Stimulated activated CD4-positive, alpha-beta T cell treated with anti-CD3 and anti-CD28 coated beads, TNF-alpha, amount 100 ng/mL, for 4 hours (primary cell): ENCODE results near the gene B3GNT4.
A peak's percentile ranks its signal among the peaks of the same experiment; 100 is the strongest.
"Not testable (repeated sequence)": the region's sequence is repeated elsewhere in the genome, so short reads cannot be mapped to it uniquely, and the experiment has no call there.

Source experiments
- DNase-seq, 3 experiments: peaks; one replicate each; pipeline ENCODE4 v3.0.0-alpha.2; 2020; ENCODE audit warnings: low read depth in 3 of 3

B3GNT4 gene

DNA sequence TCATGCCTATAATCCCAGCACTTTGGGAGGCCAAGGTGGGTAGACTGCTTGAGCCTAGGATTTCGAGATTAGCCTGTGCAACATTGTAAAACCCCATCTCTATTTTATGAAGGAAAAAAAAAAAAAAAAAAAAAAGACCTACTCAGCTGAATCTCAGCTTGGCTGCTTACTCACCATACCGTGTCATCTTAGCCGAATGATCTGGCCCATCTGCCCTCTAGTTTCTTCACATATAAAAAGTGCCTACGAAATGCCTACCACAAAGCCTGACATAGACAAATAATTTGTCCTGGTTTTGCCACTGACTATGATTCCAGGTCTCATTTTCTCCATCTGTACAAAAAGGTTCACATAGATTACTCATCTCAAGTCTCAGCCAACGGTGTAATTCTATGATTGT, 12.3 kb downstream of the B3GNT4 start:
- no peak for DNase-seq

DNA sequence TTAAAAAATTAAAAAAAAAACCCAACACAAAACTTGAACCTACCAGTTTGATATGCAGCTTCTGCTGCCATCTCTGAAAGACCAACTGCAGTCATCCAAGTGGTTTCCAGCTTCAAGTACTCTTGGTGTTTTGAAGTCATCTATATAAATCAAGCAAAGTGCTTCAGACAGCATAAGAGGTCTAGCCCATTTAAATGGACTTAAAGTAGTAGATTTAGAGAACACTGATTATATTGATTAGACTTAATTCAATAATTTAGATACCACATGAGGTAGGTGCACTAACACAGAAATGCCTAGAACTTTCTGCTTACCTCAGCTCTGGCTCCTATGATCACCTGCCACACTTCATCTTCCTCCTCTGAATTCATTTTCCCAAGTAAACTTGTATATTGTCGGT, 12.9 kb downstream of the B3GNT4 start:
- DNase-seq, result no peak

DNA sequence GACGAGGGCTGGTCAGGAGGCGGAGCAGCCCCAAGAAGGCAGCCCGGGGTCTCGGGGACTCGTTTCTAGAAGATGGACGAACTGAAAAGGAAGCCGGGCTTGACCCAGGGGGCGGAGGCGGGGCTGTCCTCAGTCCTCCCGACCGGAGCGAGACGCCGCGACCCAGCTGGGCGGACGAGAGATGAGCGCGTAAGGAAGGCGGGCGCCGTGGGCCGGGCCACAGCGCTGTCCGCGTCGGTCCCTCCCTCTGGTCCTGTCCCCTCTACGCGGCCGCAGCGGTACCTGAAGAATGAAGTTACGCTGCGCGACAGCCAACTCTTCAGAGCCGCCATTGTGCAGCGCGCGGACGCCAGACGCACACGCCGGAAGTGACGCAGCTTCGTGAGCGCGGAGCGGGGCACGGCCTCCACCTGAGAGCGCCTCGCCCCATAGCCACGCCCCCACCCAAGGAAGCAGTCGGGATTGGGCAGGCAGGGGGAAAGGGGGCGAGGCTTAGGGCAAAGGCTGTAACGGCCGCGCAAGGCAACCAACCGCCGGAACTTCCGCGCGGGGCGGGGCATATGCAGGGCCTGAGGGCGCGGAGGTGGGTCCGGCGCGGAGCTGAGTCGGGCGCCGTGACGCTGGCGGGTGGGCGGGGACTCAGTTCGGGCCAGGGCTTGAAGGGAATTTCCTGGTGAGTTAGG, 22.3 kb downstream of the B3GNT4 start, which contains the start of gene DIABLO:
DIABLO (minus strand) TSS at position 370 of the 683 bp plus-strand sequence; CDS start at position 332, 38 bp downstream.
- DNase-seq, result peak; percentile 99 to 100 (median 100)

DNA sequence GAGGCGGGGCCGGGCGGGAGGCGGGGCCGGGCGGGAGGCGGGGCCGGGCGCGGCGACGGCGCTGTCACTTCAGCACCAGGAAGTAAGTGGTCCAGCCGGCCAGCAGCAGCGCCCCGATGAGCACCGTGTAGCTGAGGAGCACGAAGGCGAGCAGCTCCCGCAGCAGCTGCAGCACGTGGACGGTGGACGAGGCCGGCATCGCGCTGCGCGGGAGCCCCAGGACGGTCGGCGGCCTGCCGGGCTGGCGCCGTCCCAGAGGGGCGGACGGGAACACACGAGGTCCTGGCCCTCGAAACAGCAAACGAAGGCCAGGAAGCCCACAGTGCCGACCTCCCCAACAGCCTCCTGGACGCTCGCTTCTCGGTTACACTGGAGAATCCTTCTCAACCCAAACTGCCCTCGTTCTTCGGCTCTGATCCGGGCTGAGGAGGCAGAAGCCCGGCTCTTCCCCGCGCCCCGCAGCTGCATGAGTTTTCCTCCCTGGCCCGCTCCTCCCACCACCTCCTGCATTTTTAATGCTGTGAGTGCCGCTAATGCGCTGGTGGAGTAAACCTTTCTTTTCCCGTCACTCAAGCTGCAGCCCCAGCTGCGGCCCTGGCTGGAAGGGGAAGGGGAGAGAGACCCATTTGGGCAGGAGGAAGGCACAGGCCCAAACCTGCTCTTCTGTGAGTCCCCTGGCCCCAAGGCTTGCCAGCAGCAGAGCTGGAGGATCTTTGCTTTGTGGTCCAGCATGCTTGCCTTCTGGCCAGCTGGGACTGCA, 23.0 kb downstream of the B3GNT4 start:
- DNase-seq, result no peak

DNA sequence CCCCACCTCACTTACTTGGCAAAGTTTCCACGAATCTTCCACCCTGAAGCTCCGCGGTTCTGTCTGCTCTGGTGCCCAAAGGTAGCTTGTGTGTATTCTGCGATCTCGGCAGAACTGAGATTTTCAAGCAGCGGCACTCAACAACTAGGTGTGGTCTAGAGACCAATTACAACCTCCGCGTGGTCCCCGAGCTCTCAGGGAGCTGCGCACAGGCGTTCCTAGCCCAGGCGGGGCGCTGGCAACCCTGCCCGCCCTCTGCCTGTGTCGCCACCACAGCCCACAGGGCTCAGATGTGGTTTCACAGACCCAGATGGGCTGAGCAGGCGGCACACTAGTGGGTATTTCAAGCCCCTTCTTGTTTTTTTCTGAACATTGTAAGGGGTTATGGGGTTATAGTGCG, 23.8 kb downstream of the B3GNT4 start:
- no peak for DNase-seq

DNA sequence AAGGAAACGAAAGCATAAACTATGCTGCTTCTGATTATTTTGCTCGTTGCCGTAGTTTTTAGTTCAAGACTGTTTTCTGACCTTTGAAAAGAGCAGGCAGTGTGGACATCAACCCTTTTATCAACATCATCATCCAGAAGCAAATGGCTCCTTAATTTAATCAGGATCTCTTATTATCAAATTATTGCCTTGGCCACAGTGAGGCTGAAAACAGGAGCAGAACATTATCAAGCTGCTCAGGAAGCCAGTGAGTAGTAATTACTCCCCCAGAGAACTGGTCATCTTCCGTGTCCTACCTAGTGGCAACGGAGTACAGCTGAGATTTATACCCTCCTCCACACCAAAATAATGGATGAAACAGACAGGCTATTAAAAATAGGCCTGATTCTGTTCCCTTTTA, 24.6 kb downstream of the B3GNT4 start:
- DNase-seq, result no peak

DNA sequence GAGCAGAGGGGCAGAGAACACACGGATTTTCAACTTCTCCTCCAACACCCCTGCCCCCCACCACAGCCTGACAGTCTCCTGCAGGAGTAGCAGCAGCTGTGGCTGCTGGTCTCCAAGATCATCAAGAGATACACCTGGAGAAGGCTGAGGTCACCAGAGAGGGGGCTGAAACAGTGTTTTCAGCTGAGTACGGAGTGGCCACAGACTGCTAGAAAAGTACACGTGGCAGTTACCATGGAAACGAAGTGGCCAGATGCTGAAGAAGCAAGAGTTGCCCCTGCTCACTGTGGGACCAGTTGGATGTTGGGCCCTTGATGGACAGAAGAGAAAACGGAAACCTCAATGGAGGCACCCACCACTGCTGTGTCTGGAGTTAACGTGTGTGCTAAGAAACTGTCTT, 27.3 kb downstream of the B3GNT4 start:
- DNase-seq, result no peak

DNA sequence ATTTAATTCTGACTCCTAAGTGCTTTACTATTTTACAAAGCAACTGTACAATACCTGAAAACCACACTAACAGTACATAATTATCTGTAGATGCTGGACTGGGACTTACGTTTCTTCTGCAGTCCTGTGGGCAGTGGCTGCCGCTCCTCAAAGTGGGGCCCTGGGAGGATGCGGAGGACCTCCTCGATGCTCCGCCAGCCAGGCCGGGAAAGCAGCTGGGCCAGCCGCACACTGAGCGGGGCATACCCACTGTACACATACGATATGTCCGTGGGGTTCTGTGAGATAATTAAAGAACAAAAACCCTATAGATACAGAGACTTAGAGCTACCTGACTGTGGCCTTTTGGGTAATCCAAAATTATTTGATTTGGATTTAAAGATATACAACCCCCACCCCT, 29.2 kb downstream of the B3GNT4 start:
- no peak for DNase-seq

DNA sequence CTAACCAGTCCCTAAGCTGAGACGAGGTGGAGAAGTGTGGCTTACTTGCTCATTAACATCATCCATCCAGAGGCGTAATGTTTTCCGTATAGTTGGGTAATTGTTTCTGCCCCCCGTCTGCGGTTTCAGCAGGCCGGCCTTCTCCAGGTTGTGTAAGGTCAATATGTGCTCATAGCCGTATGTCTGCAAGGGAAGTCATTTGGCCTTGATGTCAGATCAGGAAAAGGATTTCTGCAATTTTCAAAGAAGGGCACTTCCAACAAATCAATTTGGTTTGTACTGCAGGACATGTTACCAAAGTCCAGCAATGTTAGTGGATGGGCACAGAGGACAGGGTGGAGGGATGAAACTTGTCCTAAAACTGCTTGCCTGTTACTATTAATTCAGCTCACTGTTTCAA, 32.2 kb downstream of the B3GNT4 start:
- DNase-seq, result no peak

DNA sequence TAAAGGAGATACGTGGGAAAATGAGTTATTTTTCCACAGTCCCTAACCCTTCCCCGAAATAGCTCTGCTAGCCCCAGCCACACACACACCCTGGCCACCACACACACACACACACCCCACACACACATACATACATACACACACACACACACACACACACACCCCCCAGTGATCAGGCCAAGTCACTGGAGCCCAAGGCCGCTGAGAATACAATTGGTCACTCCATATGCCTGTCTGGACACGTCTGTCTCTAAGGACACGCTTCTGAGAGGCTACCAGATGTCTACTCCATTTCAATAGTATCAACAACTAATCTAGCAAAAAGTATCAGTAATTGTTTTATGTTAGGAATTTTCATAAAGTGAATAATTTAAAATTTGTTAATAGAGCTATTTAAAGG, 35.4 kb downstream of the B3GNT4 start:
- no peak for DNase-seq

DNA sequence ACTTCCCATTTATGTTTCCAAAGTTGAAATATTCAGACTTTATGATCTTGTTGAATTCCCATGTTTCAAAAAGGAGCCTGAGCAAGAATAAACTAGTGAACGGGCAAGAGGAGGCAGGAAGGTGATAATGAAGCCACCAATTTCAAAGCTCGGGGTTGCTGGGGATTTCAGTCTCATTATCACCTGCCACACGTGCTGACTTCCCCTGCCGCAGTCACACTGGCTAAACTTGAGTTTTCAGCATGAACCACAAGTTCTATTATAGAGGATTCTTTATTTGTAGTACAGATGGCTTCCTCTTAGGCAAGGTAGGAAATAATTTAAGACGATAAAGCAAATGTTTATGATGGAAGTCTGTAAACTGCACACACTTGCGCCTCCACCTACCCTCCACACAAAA, 40.5 kb downstream of the B3GNT4 start:
- no peak for DNase-seq

DNA sequence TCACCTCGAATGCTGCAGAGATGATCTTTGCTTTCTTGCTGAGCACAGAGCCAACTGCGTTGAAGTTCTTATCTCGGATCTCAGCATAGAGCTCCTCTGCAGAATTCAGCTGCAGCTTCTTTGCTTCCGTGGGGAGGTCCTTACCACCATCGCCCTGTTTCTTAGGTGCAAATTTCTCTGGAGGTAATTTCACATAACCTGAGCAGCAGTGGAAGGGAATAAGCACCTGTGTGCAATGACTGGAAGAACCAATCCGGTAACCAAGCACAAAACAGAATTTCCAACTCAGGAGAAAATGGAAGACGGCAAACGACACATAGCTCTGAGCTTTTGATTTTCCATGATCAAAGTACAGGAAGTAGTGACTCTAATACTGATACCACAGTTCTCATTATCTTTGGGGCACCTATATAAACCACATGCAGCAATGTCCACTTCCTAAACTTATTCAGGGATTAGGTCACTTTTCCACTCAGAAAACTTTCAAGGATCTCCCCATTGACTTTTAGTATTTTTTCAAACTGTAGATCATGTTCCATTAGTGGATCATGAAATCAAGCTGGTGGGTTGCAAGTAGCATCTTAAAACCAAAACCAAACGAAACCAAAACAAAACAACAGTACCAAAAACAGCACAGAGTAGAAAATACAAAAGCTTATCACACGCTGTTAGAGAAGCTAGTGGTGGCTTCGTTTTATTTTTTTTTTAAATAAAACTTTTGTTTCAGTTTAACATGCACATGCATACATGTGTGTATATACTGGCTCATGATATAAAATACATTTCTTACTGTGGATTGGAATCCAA, 41.3 kb downstream of the B3GNT4 start:
- DNase-seq, result no peak

DNA sequence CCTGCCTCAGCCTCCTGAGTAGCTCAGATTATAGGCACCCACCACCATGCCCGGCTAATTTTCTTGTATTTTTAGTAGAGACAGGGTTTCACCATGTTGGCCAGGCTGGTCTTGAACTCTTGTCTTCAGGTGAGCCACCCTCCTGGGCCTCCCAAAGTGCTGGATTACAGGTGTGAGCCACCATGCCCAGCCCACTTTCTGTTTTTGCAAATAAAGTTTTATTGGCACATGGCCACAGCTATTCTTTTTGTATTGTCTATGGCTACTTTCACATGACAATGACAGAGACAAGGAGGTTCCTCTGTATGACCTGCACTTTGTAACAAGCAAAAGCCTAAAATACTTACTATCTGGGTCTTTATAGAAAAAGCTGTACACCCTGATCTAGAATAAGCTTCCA, 42.0 kb downstream of the B3GNT4 start:
- DNase-seq, result no peak

DNA sequence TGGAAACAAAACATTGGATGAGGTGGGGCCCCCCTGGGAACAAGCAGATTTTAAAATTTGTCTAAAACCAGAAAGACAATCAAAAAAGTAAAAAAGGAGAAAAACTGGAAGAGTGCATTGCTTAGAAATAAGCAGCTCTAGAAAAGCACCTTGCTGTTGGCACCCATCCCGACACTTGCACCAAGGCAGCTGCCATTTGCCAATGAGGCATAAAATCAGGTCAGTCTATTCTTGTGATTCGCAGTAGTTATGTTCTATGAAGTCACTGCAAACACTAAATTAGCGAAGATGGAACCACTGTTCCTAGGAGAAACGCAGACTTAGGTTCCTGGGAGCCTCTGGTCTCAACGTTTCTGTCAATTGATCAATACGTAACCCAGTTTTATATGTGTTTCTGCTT, 46.5 kb downstream of the B3GNT4 start:
- DNase-seq, result no peak

DNA sequence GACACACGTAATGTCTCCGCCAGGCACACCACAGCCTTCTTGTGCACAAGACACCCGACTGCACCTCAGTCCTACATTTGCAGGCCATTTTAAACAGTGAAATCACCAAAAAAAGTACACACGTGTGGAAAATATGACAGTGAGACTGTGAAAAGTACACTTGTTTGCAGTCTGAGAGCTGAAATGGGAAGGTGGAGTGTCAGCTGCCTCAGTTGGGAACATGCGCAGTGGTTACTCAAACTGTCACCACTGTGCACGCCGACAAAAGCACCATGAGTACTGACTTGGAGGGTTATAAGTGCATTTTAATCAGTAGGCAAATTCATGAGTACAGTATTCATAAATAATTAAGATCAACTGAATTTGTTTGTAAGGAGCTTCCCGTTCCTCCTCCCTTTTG, 47.0 kb downstream of the B3GNT4 start:
- no peak for DNase-seq

DNA sequence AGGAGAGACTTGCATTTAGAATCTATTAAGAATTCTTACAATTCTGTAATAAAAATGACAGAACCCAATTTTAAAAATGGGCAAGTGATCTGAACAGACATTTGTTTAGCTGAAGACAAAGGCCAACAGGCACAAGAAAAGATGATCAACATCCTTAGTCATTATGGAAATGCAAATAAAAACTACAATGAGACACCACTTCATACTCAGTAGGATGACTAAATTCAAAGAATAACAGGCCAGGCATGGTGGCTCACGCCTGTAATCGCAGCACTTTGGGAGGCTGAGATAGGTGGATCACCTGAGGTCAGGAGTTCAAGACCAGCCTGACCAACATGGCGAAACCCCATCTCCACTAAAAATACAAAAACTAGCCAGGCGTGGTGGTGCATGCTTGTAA, 55.0 kb downstream of the B3GNT4 start:
- DNase-seq, result not testable (repeated sequence)
